ENCODE measurements around the gene ARFGAP1. TPM values are rescaled to one million over a fixed set of nuclear protein-coding genes. Genes with fewer than 3 reads are reported as not detected.

Gene ARFGAP1
- total RNA-seq, 4 donors from 2014 or later: 70.7 to 75.7 (median 72.7) TPM

- WGBS, 2 donors: 93 to 100% methylated on average over 3 to 5 of the region's 10 CpGs
- Histone ChIP-seq H3K4me1 (peaks cover 2 to 10% of the 10 kb centered on the region in 2 donors), H3K4me3 (replicated peaks in 1 of 3) (no peak overlapping the region), H3K36me3 (no peaks in the 10 kb centered on the region), H3K27ac (no peak overlapping the region), H3K9me3 (no peaks in the 10 kb centered on the region), H3K27me3 (no peaks in the 10 kb centered on the region)
- intact Hi-C loops (cut with DNase I): no loop called here
- DNase-seq: peak in 1 of 2 donors; percentile 0
- TF ChIP-seq CTCF (IDR thresholded peaks at IDR 0.05) (no peak), POLR2A (IDR thresholded peaks at IDR 0.05) (no peak)
These were observed 52.4 kb downstream of the ARFGAP1 start for GRCh38 chr20:63325021-63325471.

GRCh38 chr20:63325554-63326313 lies 53.1 kb downstream of the ARFGAP1 start:
- WGBS, 2 donors: 97 to 100% methylated on average over 3 to 5 of the region's 8 CpGs
- no peaks in the 10 kb centered on the region for H3K36me3 ChIP-seq
- no peaks in the 10 kb centered on the region for H3K27me3 ChIP-seq
- no peak for DNase-seq
- intact Hi-C loops (cut with DNase I): no loop called here
- H3K4me1 ChIP-seq: peaks cover 8 to 16% of the 10 kb centered on the region in 2 donors
- H3K4me3 ChIP-seq (replicated peaks in 1 of 3): no peak overlapping the region
- no peaks in the 10 kb centered on the region for H3K9me3 ChIP-seq
- H3K27ac ChIP-seq: no peak overlapping the region
- TF ChIP-seq CTCF (IDR thresholded peaks at IDR 0.05): no peak
- no peak for TF ChIP-seq POLR2A (IDR thresholded peaks at IDR 0.05)

- H3K27ac ChIP-seq: no peak overlapping the region
- TF ChIP-seq CTCF (IDR thresholded peaks at IDR 0.05) (no peak), POLR2A (IDR thresholded peaks at IDR 0.05) (no peak)
- DNase-seq: peak in 1 of 2 donors; percentile 2
- no peaks in the 10 kb centered on the region for H3K27me3 ChIP-seq
- no peak overlapping the region for H3K4me3 ChIP-seq (replicated peaks in 1 of 3)
- WGBS, 2 donors: 87 to 89% methylated on average over 8 to 9 of the region's 15 CpGs
- intact Hi-C loops (cut with DNase I): no loop called here
- no peaks in the 10 kb centered on the region for H3K9me3 ChIP-seq
- no peaks in the 10 kb centered on the region for H3K36me3 ChIP-seq
- H3K4me1 ChIP-seq: peaks cover 10% of the 10 kb centered on the region in 2 donors
These were observed 54.0 kb downstream of the ARFGAP1 start for GRCh38 chr20:63326314-63327230.

GRCh38 chr20:63327231-63327745 lies 54.7 kb downstream of the ARFGAP1 start:
- Histone ChIP-seq H3K27ac (no peak overlapping the region), H3K36me3 (no peaks in the 10 kb centered on the region), H3K27me3 (no peaks in the 10 kb centered on the region), H3K4me3 (replicated peaks in 1 of 3) (no peak overlapping the region), H3K9me3 (no peaks in the 10 kb centered on the region), H3K4me1 (peaks cover 10% of the 10 kb centered on the region in 2 donors)
- WGBS, 2 donors: 90 to 93% methylated on average over 7 to 8 of the region's 8 CpGs
- intact Hi-C loops (cut with DNase I): no loop called here
- DNase-seq: no peak
- TF ChIP-seq CTCF (IDR thresholded peaks at IDR 0.05) (no peak), POLR2A (IDR thresholded peaks at IDR 0.05) (no peak)
